ENCODE data around the gene SSUH2. TPM values are rescaled to one million over a fixed set of nuclear protein-coding genes. Genes with fewer than 3 reads are reported as not detected.
"Not testable (repeated sequence)": the region's sequence is repeated elsewhere in the genome, so short reads cannot be mapped to it uniquely, and the experiment has no call there.

The SSUH2 gene
- total RNA-seq, 6 donors from 2014 or later = 0.22 to 0.79 TPM; not detected in 4

DNA sequence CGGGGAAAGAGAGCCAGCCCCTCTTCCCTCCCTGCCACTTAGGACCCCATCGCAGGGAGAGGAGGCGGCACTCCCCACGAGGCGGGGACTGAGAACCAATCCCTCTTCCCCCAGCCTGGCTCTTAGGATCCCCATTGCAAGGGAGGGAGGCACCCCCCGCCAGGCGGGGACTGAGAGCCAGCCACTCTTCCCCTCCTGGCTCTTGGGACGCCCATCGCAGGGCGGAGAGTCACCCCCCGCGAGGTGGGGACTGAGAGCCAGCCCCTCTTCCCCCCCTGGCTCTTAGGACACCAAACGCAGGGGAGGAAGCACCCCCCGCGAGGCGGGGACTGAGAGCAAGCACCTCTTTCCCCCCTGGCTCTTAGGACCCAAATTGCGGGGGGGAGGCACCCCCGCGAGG, 34.2 kb upstream of the SSUH2 start:
- no peaks in the 10 kb centered on the region for H3K27me3 ChIP-seq
- H3K9me3 ChIP-seq = no peaks in the 10 kb centered on the region
- WGBS, 2 donors = 0 to 36% methylated on average over 1 to 11 of the region's 19 CpGs
- TF ChIP-seq EP300 (IDR thresholded peaks at IDR 0.05) (no peak), POLR2AphosphoS5 (IDR thresholded peaks at IDR 0.05) (no peak), POLR2A (IDR thresholded peaks at IDR 0.05) (no peak)
- TF ChIP-seq, protein P1, sequence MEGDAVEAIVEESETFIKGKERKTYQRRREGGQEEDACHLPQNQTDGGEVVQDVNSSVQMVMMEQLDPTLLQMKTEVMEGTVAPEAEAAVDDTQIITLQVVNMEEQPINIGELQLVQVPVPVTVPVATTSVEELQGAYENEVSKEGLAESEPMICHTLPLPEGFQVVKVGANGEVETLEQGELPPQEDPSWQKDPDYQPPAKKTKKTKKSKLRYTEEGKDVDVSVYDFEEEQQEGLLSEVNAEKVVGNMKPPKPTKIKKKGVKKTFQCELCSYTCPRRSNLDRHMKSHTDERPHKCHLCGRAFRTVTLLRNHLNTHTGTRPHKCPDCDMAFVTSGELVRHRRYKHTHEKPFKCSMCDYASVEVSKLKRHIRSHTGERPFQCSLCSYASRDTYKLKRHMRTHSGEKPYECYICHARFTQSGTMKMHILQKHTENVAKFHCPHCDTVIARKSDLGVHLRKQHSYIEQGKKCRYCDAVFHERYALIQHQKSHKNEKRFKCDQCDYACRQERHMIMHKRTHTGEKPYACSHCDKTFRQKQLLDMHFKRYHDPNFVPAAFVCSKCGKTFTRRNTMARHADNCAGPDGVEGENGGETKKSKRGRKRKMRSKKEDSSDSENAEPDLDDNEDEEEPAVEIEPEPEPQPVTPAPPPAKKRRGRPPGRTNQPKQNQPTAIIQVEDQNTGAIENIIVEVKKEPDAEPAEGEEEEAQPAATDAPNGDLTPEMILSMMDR (IDR thresholded peaks at IDR 0.05) = no peak
- DNase-seq = no peak
- H3K36me3 ChIP-seq = no peaks in the 10 kb centered on the region
- H3K4me1 ChIP-seq = no peaks in the 10 kb centered on the region
- H3K27ac ChIP-seq = no peak overlapping the region
- H3K4me3 ChIP-seq = no peak overlapping the region
- ATAC-seq (ENCODE audit: low FRiP score in 2 of 2) = no peak

DNA sequence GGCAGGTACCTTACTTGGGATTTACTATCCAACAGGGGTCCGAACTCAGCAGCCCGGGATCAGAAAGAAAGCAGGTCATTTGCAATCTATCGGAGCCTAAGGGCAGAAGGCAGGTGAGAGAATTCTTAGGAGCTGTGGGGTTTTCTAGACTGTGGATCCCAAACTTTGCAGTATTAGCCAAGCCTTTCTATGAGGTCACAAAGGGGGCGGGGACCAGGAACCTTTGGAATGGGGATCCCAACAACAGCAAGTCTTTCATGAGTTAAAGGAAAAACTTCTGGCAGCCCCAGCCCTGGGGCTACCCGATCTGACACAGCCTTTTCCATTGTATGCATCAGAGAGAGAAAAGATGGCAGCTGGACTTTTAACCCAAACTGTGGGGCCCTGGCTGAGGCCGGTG, 32.7 kb upstream of the SSUH2 start:
- 79 to 88% methylated on average over 6 of the region's 6 CpGs for WGBS, 2 donors
- not testable (repeated sequence) for H3K36me3 ChIP-seq

DNA sequence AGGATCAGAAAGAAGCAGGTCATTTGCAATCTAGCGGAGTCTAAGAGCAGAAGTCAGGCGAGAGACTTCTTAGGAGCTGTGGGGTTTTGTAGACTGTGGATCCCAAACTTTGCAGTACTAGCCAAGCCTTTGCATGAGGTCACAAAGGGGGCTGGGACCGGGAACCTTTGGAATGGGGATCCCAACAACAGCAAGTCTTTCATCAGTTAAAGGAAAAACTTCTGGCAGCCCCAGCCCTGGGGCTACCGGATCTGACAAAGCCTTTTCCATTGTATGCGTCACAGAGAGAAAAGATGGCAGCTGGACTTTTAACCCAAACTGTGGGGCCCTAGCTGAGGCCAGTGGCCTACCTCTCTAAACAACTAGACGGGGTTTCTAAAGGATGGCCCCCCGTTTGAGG, 31.0 kb upstream of the SSUH2 start:
- not testable (repeated sequence) for H3K27me3 ChIP-seq; ATAC-seq (ENCODE audit: low FRiP score in 2 of 2); H3K9me3 ChIP-seq; H3K27ac ChIP-seq; H3K4me1 ChIP-seq; DNase-seq; H3K36me3 ChIP-seq; H3K4me3 ChIP-seq
- WGBS, 2 donors = 83 to 100% methylated on average over 3 to 7 of the region's 7 CpGs

More for the DNA sequence above, 32.7 kb upstream of the SSUH2 start:
- not testable (repeated sequence) for H3K4me1 ChIP-seq; H3K4me3 ChIP-seq; H3K9me3 ChIP-seq; ATAC-seq (ENCODE audit: low FRiP score in 2 of 2); H3K27me3 ChIP-seq; DNase-seq; H3K27ac ChIP-seq

DNA sequence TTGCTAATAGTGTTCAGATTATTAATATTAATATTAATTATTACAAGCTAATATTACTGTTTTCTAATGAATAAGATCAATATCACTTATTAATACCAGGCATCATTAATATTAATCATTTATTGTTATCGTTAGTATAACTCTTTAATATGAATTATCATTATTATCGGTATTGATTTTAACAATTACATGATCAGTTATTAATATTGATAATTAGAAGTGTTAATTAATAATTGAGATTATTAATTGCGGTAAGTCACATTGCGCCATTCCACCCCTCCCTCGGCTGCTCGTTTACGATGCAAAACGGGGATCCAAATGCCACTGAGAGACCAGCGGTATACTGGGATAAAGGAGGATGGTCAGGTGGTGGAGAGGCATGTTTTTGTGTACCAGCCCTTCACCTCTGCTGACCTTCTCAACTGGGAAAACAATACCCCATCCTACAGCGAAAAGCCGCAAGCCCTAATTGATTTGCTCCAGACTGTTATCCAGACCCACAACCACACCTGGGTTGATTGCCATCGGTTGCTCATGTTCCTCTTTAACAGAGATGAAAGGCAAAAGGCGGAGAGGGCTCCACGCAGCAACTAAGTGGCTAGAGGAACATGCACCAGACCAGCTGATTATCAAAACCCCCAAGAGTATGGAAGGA, 28.6 kb upstream of the SSUH2 start:
- H3K9me3 ChIP-seq = no peaks in the 10 kb centered on the region
- TF ChIP-seq POLR2AphosphoS5 (IDR thresholded peaks at IDR 0.05) (no peak), EP300 (IDR thresholded peaks at IDR 0.05) (no peak), POLR2A (IDR thresholded peaks at IDR 0.05) (no peak)
- TF ChIP-seq, protein P1 (IDR thresholded peaks at IDR 0.05) = no peak
- H3K36me3 ChIP-seq = no peaks in the 10 kb centered on the region
- H3K4me1 ChIP-seq = no peaks in the 10 kb centered on the region
- no peak overlapping the region for H3K4me3 ChIP-seq
- no peaks in the 10 kb centered on the region for H3K27me3 ChIP-seq
- WGBS, 2 donors = 90 to 93% methylated on average over 14 of the region's 14 CpGs
- no peak overlapping the region for H3K27ac ChIP-seq
- DNase-seq = no peak
- ATAC-seq (ENCODE audit: low FRiP score in 2 of 2) = no peak

DNA sequence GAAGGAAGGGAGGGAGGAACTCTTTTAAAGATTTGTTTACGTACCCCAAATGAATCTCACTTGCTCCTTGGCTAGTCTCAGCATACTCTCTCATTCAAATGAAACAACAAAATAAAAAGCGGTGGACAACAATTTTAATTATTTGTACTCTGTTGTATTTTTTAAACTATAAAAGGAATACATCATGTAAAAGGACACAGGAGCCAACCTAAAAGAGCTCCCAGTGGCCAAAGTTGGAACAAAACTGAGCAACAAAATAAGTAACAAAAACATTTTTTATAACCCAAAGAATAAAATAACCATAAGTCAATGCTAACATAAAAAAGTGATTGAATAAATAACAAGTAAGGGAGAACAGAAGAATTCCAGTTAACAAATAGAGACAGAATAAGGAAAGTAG, 24.4 kb upstream of the SSUH2 start:
- Histone ChIP-seq H3K36me3 (no peaks in the 10 kb centered on the region), H3K27ac (no peak overlapping the region), H3K4me1 (no peaks in the 10 kb centered on the region), H3K4me3 (no peak overlapping the region), H3K9me3 (no peaks in the 10 kb centered on the region), H3K27me3 (no peaks in the 10 kb centered on the region)
- no peak for TF ChIP-seq EP300 (IDR thresholded peaks at IDR 0.05)
- no peak for TF ChIP-seq POLR2A (IDR thresholded peaks at IDR 0.05)
- TF ChIP-seq POLR2AphosphoS5 (IDR thresholded peaks at IDR 0.05) = no peak
- TF ChIP-seq, protein P1 (IDR thresholded peaks at IDR 0.05) = no peak
- DNase-seq (no peak), ATAC-seq (ENCODE audit: low FRiP score in 2 of 2) (no peak)
- WGBS, 2 donors = 63 to 74% methylated on average over 2 of the region's 2 CpGs

DNA sequence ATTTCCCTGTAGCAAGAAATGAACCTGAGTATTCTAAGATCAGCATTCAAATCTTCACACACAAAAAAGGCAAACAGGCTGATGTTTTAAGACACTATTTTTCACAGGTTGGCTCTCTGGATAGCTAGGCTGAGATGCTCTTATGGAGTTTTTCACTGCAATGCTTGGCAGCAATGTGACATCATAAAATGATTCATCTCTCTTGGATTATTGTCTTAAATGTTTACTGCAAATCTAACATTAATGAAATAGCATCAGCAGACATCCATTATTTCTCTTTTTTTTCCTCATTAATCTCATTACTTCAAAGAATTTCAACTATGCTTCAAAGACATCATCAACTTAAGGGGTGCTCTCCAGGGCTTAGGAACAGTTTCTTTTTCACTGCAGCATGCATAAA, 23.6 kb upstream of the SSUH2 start:
- H3K36me3 ChIP-seq = no peaks in the 10 kb centered on the region
- no peak overlapping the region for H3K4me3 ChIP-seq
- no peak for TF ChIP-seq EP300 (IDR thresholded peaks at IDR 0.05)
- no peak for TF ChIP-seq POLR2AphosphoS5 (IDR thresholded peaks at IDR 0.05)
- no peak for TF ChIP-seq POLR2A (IDR thresholded peaks at IDR 0.05)
- TF ChIP-seq, protein P1 (IDR thresholded peaks at IDR 0.05) = no peak
- no peaks in the 10 kb centered on the region for H3K9me3 ChIP-seq
- no peak overlapping the region for H3K27ac ChIP-seq
- no peaks in the 10 kb centered on the region for H3K27me3 ChIP-seq
- no peaks in the 10 kb centered on the region for H3K4me1 ChIP-seq
- no peak for DNase-seq
- ATAC-seq (ENCODE audit: low FRiP score in 2 of 2) = no peak
